ENCODE data around the gene COLEC12.
"Not testable (repeated sequence)": the region's sequence is repeated elsewhere in the genome, so short reads cannot be mapped to it uniquely, and the experiment has no call there.

Gene COLEC12

GRCh38 chr18:295756-296490 lies 204.6 kb downstream of the COLEC12 start:
- no peak for TF ChIP-seq CTCF (IDR thresholded peaks at IDR 0.05; ENCODE audit: low read length, missing control alignments)
- peak; percentile 38 for DNase-seq (ENCODE audit: low read depth)
- no peak overlapping the region for H3K4me3 ChIP-seq (replicated peaks; ENCODE audit: low read depth, low read length)

DNA sequence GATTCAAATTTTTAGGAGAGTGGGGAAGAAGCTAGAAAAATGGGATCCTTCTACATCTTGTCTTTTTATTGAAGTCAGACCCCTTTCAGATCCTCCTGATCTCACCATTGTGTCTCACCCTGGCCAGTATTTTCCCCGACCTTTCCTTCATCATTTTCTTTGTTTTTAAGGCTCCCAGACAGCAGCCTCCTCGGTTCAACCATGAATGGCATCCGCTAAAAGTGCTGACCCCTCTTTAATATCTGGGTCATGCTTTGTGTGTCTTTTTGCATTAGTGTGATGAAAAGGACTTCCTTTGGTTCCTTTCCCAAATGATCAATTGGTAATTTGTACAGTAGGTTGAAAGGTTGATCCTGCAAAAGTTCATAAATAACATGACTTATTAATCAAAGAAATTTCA lies 205.9 kb downstream of the COLEC12 start:
- TF ChIP-seq CTCF (IDR thresholded peaks at IDR 0.05; ENCODE audit: low read length, missing control alignments) = no peak
- no peak overlapping the region for H3K4me3 ChIP-seq (replicated peaks; ENCODE audit: low read depth, low read length)
- DNase-seq (ENCODE audit: low read depth) = no peak

GRCh38 chr18:293536-293935 lies 207.0 kb downstream of the COLEC12 start:
- peak; percentile 58 for DNase-seq (ENCODE audit: low read depth)
- TF ChIP-seq CTCF (IDR thresholded peaks at IDR 0.05; ENCODE audit: low read length, missing control alignments) = no peak
- no peak overlapping the region for H3K4me3 ChIP-seq (replicated peaks; ENCODE audit: low read depth, low read length)

- peak; percentile 44 for TF ChIP-seq CTCF (IDR thresholded peaks at IDR 0.05; ENCODE audit: low read length, missing control alignments)
- peak; percentile 21 for DNase-seq (ENCODE audit: low read depth)
Observed at GRCh38 chr18:292271-292670, 208.2 kb downstream of the COLEC12 start.

DNA sequence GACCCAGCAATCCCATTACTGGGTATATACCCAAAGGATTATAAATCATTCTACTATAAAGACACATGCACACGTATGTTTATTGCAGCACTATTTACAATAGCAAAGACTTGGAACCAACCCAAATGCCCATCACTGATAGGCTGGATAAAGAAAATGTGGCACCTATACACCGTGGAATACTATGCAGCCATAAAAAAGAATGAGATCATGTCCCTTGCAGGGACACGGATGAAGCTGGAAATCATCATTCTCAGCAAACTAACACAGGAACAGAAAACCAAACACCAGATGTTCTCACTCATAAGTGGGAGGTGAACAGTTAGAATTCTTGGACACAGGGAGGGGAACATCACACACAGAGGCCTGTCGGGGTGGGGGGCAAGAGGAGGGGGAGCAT lies 210.5 kb downstream of the COLEC12 start:
- not testable (repeated sequence) for DNase-seq (ENCODE audit: low read depth); H3K4me3 ChIP-seq (replicated peaks; ENCODE audit: low read depth, low read length)

More at GRCh38 chr18:292271-292670, 208.2 kb downstream of the COLEC12 start:
- no peak overlapping the region for H3K4me3 ChIP-seq (replicated peaks; ENCODE audit: low read depth, low read length)

DNA sequence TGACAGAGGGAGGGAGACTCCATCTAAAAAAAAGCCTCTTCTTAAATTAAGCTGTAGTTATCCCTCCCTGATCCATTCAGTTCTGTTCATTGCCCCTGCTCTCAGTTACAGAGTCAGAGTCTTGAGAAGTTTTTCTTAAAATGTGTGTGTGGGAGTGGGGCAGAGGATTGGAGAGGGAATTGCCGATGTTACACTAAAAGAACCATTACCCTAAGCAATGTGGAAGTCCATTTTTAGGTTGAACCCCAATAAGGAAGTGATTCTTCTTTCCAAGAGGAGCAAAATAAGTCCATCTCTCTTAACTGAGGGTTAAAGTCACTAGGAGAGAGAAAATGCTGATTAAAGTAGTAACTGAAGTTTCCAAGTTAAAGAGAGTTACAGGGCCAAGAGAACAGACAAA lies 211.5 kb downstream of the COLEC12 start:
- no peak overlapping the region for H3K4me3 ChIP-seq (replicated peaks; ENCODE audit: low read depth, low read length)
- no peak for TF ChIP-seq CTCF (IDR thresholded peaks at IDR 0.05; ENCODE audit: low read length, missing control alignments)
- no peak for DNase-seq (ENCODE audit: low read depth)

DNA sequence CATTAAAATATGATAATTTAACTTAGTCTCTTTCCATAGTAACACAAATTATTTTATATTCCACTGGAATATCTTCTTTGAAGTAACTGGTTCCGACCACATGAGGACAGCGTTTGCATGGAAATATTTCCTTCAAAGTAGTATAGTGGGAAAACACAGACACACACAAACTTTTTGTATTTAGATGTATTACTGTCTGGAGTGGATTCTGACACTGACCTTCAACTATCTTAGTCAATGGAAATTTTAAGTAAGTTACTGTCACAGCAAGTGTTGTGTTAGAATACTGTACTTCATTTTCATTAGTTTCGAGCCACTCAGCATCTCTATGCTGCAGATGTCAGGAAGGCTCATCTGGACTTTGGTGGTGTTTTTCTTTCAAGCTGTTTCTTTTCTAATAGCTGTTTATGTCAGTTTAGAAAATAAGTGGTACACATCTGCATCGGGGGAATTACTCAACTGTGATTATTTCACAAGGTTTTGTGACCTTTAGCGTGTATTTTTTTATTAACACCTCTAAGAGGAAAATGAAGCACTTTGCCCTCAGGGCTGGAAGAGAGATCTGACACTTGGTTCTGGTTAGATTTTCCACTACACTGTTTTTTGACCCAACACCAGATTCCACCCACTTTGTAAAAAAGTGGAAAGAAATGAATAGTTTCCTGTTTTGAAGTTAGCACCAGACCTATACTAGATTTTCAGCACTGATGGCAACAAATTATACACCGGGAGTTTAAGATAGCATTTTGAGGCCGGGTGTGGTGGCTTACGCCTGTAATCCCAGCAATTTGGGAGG lies 213.8 kb downstream of the COLEC12 start:
- H3K4me3 ChIP-seq (replicated peaks; ENCODE audit: low read depth, low read length) = no peak overlapping the region
- TF ChIP-seq CTCF (IDR thresholded peaks at IDR 0.05; ENCODE audit: low read length, missing control alignments) = peak; percentile 70
- peak; percentile 66 for DNase-seq (ENCODE audit: low read depth)
